Effector memory CD8-positive, alpha-beta T cell (primary cell): ENCODE results near the gene ATP13A2.

ENCODE experiments used
- ATAC-seq: fragments of 150-1000 bp; cut with Tn5 transposase; replicated peaks from 2 replicates; pipeline ENCODE4 v1.10.0; 2021; ENCODE audit warnings: mild to moderate bottlenecking, moderate library complexity
- DNase-seq, 3 experiments: peaks; one replicate each; pipeline ENCODE4 v3.0.0; 2021
- H3K27ac Mint-ChIP-seq, 2 donors: one replicate each; pipeline ENCODE4 v1.8.0; 2022; ENCODE audit warnings: mild to moderate bottlenecking in 2 of 2, mixed read lengths in 2 of 2, moderate library complexity in 2 of 2
- H3K27me3 Mint-ChIP-seq, 2 donors: one replicate each; pipeline ENCODE4 v1.8.0; 2022; ENCODE audit warnings: mixed read lengths in 2 of 2
- H3K36me3 Mint-ChIP-seq: one replicate; pipeline ENCODE4 v1.8.0; 2022; ENCODE audit warnings: mild to moderate bottlenecking, moderate library complexity, mixed read lengths; ENCODE audit not compliant: insufficient read depth
- H3K4me1 Mint-ChIP-seq, 2 donors: one replicate each; pipeline ENCODE4 v1.8.0; 2022; ENCODE audit warnings: low read depth in 2 of 2, mixed read lengths in 2 of 2
- H3K4me3 Mint-ChIP-seq, 2 donors: one replicate each; pipeline ENCODE4 v1.8.0; 2022; ENCODE audit warnings: mild to moderate bottlenecking in 2 of 2, mixed read lengths in 2 of 2, moderate library complexity in 2 of 2
- H3K9me3 Mint-ChIP-seq, 2 donors: one replicate each; pipeline ENCODE4 v1.8.0; 2022; ENCODE audit warnings: mixed read lengths in 2 of 2

Gene ATP13A2

GRCh38 chr1:16976966-16977365, 34.8 kb downstream of the ATP13A2 start:
- Mint-ChIP-seq H3K27me3 (peaks cover 11 to 15% of the 10 kb centered on the region in 2 donors), H3K27ac (no peak overlapping the region), H3K9me3 (no peaks in the 10 kb centered on the region), H3K4me3 (no peak overlapping the region), H3K36me3 (peaks cover 3% of the 10 kb centered on the region), H3K4me1 (peaks cover 10 to 11% of the 10 kb centered on the region in 2 donors)
- ATAC-seq, result no peak
- no peak for DNase-seq

DNA sequence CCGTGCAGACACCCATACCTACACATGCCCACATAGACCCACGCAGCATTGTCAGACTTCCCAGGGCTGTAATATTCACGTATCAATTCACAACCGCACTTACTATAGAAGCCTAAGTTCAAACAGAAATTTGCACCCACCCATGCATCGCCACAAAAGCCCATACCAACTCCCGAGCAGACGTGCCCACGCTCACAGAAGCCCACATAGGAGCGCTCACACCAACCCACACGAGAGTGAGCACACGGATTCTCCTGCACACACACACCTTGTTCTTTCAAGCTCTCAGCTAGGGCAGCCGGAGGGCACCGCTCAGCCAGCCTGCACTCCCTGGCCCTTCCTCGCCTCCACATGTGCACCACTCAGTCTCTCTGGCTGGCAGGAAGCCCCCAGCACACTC, 35.9 kb downstream of the ATP13A2 start:
- no peak overlapping the region for H3K4me3 Mint-ChIP-seq
- H3K36me3 Mint-ChIP-seq, result peaks cover 3% of the 10 kb centered on the region
- ATAC-seq (no peak), DNase-seq (no peak)
- H3K27me3 Mint-ChIP-seq, result peaks cover 3 to 5% of the 10 kb centered on the region in 2 donors
- peaks cover 3% of the 10 kb centered on the region in 2 donors for H3K4me1 Mint-ChIP-seq
- peak overlapping the region in 1 of 2 donors; percentile 8 for H3K27ac Mint-ChIP-seq
- H3K9me3 Mint-ChIP-seq, result no peaks in the 10 kb centered on the region

GRCh38 chr1:16975211-16975610, 36.5 kb downstream of the ATP13A2 start:
- H3K4me1 Mint-ChIP-seq, result no peaks in the 10 kb centered on the region

GRCh38 chr1:16973215-16973614, 38.5 kb downstream of the ATP13A2 start:
- Mint-ChIP-seq H3K27ac (peak overlapping the region; percentile 39 to 61), H3K4me1 (peaks cover 0 to 2% of the 10 kb centered on the region in 2 donors), H3K36me3 (peaks cover 3% of the 10 kb centered on the region), H3K27me3 (no peaks in the 10 kb centered on the region), H3K9me3 (no peaks in the 10 kb centered on the region), H3K4me3 (no peak overlapping the region)
- ATAC-seq, result no peak
- no peak for DNase-seq

More at GRCh38 chr1:16975211-16975610, 36.5 kb downstream of the ATP13A2 start:
- no peak overlapping the region for H3K27ac Mint-ChIP-seq
- H3K36me3 Mint-ChIP-seq, result peaks cover 3% of the 10 kb centered on the region
- H3K27me3 Mint-ChIP-seq, result no peaks in the 10 kb centered on the region
- H3K4me3 Mint-ChIP-seq, result no peak overlapping the region
- no peak for DNase-seq
- H3K9me3 Mint-ChIP-seq, result no peaks in the 10 kb centered on the region
- ATAC-seq, result no peak

DNA sequence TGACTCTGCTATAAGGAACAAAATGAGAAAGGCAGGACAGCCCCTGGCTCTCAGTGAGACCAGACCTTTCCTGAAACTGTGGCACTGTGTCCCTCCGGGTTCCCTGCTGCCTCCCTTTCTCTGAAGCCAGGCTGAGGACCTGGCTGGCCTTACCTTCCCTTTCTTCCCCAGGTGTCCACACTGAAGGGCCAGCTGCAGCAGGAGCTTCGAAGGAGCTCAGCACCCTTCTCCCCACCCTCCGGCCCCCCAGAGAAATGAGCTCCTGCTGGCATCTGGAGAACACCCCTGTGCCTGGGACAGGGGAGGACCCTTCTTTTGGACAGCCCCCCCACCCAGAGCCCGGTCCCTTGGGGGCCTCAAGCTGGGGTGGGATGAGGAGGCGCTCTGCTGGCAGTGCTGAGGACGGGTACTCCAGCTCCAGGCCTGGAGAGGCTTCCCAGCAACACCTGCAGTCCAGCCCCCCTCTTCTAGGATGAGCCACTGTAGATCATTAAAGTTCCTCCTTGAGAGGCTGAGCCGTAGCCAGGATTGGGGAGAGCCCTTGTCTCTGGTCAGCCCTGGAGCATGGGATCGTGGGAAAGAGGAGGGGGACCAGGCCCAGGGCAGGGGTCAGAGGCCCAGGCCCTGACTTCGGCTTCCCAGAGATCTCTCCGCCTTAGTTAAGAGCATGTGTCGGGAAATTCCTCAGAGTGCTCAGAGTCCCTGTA, 39.4 kb downstream of the ATP13A2 start:
- Mint-ChIP-seq H3K4me1 (peaks cover 0 to 2% of the 10 kb centered on the region in 2 donors), H3K27me3 (no peaks in the 10 kb centered on the region), H3K36me3 (peaks cover 3% of the 10 kb centered on the region), H3K27ac (peak overlapping the region; percentile 39 to 61), H3K4me3 (no peak overlapping the region), H3K9me3 (no peaks in the 10 kb centered on the region)
- ATAC-seq, result no peak
- DNase-seq, result no peak

- peak overlapping the region in 1 of 2 donors; percentile 77 for H3K27ac Mint-ChIP-seq
- no peak overlapping the region for H3K4me3 Mint-ChIP-seq
- no peaks in the 10 kb centered on the region for H3K27me3 Mint-ChIP-seq
- H3K4me1 Mint-ChIP-seq, result peaks cover 0 to 2% of the 10 kb centered on the region in 2 donors
- no peaks in the 10 kb centered on the region for H3K9me3 Mint-ChIP-seq
- no peak for DNase-seq
- no peaks in the 10 kb centered on the region for H3K36me3 Mint-ChIP-seq
- no peak for ATAC-seq
Measured at GRCh38 chr1:16971341-16972188, 40.2 kb downstream of the ATP13A2 start.

GRCh38 chr1:16970132-16970910, 41.4 kb downstream of the ATP13A2 start:
- Mint-ChIP-seq H3K4me3 (no peak overlapping the region), H3K27ac (peak overlapping the region in 1 of 2 donors; percentile 68), H3K4me1 (peaks cover 0 to 2% of the 10 kb centered on the region in 2 donors), H3K9me3 (no peaks in the 10 kb centered on the region), H3K36me3 (peaks cover 4% of the 10 kb centered on the region), H3K27me3 (no peaks in the 10 kb centered on the region)
- DNase-seq (no peak), ATAC-seq (no peak)

GRCh38 chr1:16969651-16970050, 42.1 kb downstream of the ATP13A2 start:
- peak overlapping the region in 1 of 2 donors; percentile 68 for H3K27ac Mint-ChIP-seq
- H3K27me3 Mint-ChIP-seq, result no peaks in the 10 kb centered on the region
- DNase-seq, result no peak
- peaks cover 0 to 4% of the 10 kb centered on the region in 2 donors for H3K4me1 Mint-ChIP-seq
- peaks cover 4% of the 10 kb centered on the region for H3K36me3 Mint-ChIP-seq
- ATAC-seq, result no peak
- no peaks in the 10 kb centered on the region for H3K9me3 Mint-ChIP-seq
- no peak overlapping the region for H3K4me3 Mint-ChIP-seq

DNA sequence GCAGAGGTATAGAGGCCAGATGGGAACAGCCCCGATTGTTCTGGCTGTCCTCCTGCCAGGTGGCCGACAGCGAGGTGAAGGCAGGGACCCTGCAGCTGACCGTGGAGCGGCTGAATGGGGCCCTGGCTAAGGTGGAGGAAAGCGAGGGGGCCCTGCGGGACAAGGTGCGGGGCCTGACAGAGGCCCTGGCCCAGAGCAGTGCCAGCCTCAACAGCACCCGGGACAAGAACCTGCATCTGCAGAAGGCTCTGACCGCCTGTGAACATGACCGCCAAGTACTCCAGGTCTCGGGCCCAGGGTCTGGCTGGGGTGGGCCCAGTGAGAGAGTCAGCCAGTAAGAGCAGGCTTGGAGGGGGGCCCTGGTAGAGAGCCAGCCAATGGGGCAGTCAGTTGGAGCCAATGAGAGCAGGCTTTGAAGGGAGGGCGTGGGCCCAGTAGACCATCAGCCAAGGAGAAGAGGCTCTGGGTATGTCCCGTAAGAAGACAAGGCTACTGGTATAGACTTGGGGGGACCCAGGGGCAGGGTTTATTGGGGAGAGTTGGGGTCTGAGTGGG, 42.6 kb downstream of the ATP13A2 start:
- H3K27ac Mint-ChIP-seq, result no peak overlapping the region
- ATAC-seq (no peak), DNase-seq (no peak)
- H3K27me3 Mint-ChIP-seq, result no peaks in the 10 kb centered on the region
- H3K4me3 Mint-ChIP-seq, result no peak overlapping the region
- peaks cover 0 to 4% of the 10 kb centered on the region in 2 donors for H3K4me1 Mint-ChIP-seq
- H3K9me3 Mint-ChIP-seq, result no peaks in the 10 kb centered on the region
- H3K36me3 Mint-ChIP-seq, result peaks cover 9% of the 10 kb centered on the region

GRCh38 chr1:16968372-16968771, 43.4 kb downstream of the ATP13A2 start:
- H3K27me3 Mint-ChIP-seq, result no peaks in the 10 kb centered on the region
- H3K36me3 Mint-ChIP-seq, result peaks cover 11% of the 10 kb centered on the region
- H3K4me3 Mint-ChIP-seq, result no peak overlapping the region
- no peak for ATAC-seq
- H3K9me3 Mint-ChIP-seq, result no peaks in the 10 kb centered on the region
- H3K4me1 Mint-ChIP-seq, result peaks cover 0 to 4% of the 10 kb centered on the region in 2 donors
- H3K27ac Mint-ChIP-seq, result peak overlapping the region in 1 of 2 donors; percentile 33
- DNase-seq, result no peak

DNA sequence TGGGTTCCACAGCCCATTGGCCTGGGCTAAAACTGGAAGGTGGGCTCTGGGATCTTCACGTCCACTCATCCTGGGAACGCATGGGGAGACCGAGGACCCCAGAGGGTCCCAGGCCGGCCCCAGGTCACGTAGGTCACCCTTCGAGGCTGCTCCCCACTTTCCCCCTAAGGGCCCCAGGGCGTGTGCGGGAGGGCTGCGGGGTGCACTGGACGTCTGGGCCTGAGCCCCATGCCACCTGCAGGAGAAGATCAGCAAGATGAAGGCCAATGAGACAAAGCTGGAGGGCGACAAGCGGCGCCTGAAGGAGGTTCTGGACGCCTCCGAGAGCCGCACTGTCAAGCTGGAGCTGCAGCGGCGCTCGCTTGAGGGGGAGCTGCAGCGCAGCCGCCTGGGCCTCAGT, 43.8 kb downstream of the ATP13A2 start:
- H3K9me3 Mint-ChIP-seq, result no peaks in the 10 kb centered on the region
- no peaks in the 10 kb centered on the region for H3K27me3 Mint-ChIP-seq
- H3K4me1 Mint-ChIP-seq, result peaks cover 4% of the 10 kb centered on the region in 2 donors

GRCh38 chr1:16967095-16967575, 44.6 kb downstream of the ATP13A2 start:
- H3K27me3 Mint-ChIP-seq, result no peaks in the 10 kb centered on the region
- no peaks in the 10 kb centered on the region for H3K9me3 Mint-ChIP-seq
- ATAC-seq, result no peak
- H3K4me1 Mint-ChIP-seq, result peaks cover 4% of the 10 kb centered on the region in 2 donors
- no peak for DNase-seq
- no peak overlapping the region for H3K27ac Mint-ChIP-seq
- peaks cover 12% of the 10 kb centered on the region for H3K36me3 Mint-ChIP-seq
- no peak overlapping the region for H3K4me3 Mint-ChIP-seq

More for the DNA sequence above, 43.8 kb downstream of the ATP13A2 start:
- peak overlapping the region in 1 of 2 donors; percentile 33 for H3K27ac Mint-ChIP-seq
- no peak overlapping the region for H3K4me3 Mint-ChIP-seq
- H3K36me3 Mint-ChIP-seq, result peaks cover 11% of the 10 kb centered on the region
- DNase-seq (no peak), ATAC-seq (no peak)

DNA sequence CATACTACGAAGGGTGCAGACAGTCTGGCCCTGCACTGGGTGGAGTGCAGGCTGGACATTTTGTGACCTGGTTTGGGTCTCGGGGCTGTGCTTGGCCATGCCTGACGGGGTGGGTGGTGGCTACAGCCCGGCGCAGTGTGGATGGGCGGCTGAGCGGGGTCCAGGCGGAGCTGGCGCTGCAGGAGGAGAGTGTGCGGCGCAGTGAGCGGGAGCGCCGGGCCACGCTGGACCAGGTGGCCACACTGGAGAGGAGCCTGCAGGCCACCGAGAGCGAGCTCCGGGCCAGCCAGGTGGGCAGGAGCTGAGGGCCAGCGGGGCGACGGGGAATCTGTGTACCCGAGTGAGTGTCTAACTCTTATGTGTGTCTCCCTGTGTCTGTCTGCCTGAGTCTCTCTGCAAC, 45.4 kb downstream of the ATP13A2 start:
- H3K4me3 Mint-ChIP-seq, result no peak overlapping the region
- ATAC-seq (no peak), DNase-seq (no peak)
- H3K27me3 Mint-ChIP-seq, result no peaks in the 10 kb centered on the region
- H3K36me3 Mint-ChIP-seq, result peaks cover 14% of the 10 kb centered on the region
- no peak overlapping the region for H3K27ac Mint-ChIP-seq
- H3K4me1 Mint-ChIP-seq, result peaks cover 7 to 9% of the 10 kb centered on the region in 2 donors
- H3K9me3 Mint-ChIP-seq, result no peaks in the 10 kb centered on the region
